GM23248 (cell line): ENCODE results near the gene XPO6.

Source experiments
- EZH2 ChIP-seq: fragments of 200-600 bp; sonication (generic); IDR thresholded peaks from 2 replicates; pipeline ENCODE4 v1.6.1; 2018; ENCODE audit warnings: antibody characterized with exemption, mild to moderate bottlenecking; ENCODE audit not compliant: insufficient read depth, poor library complexity, severe bottlenecking
- EZH2phosphoT487 ChIP-seq: fragments of 200-600 bp; sonication (generic); IDR thresholded peaks from 2 replicates; pipeline ENCODE4 v1.6.1; 2018; ENCODE audit warnings: antibody characterized with exemption, moderate library complexity, mild to moderate bottlenecking, low read depth; ENCODE audit not compliant: insufficient read depth

DNA sequence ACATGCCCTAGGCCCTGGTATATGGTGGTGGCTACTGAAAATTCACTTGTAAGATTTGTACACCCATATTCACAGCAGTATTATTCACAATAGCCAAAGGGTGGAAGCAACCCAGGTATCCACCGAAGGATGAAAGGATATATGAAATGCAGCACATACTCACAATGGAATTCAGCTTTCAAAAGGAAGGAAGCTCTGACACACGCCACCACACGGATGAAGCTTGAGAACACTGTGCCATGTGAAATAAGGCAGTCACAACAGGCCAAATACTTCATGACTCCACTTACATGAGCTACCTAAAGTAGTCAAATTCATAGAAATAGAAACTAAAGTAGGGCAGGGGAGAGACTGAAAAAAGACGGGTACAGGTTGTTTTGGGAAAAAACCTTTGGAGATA lies 2.9 kb downstream of the XPO6 start:
- TF ChIP-seq EZH2 (no peak), EZH2phosphoT487 (no peak)
